A549 (cell line): Measurements from ENCODE around the gene NTN1.

Experiments
- CEBPB ChIP-seq, 2 experiments: fragments of >200 bp in 1 of 2; sonication (Bioruptor Twin) in 1 of 2; formaldehyde crosslinking in 1 of 2; IDR thresholded peaks; 2 replicates each; pipeline ENCODE4 v1.6.1; 2012 to 2016
- HDAC2 ChIP-seq: fragments of 200-600 bp; sonication (generic); IDR thresholded peaks from 2 replicates; pipeline ENCODE4 v1.6.1; 2016
- JUN ChIP-seq, 2 experiments: fragments of >200 bp; sonication (Bioruptor Twin); formaldehyde crosslinking; IDR thresholded peaks; 2 replicates in 1 of 2; 3 replicates in 1 of 2; pipeline ENCODE4 v1.6.1; 2016 to 2017
- JUNB ChIP-seq: fragments of >200 bp; sonication (Bioruptor Twin); formaldehyde crosslinking; IDR thresholded peaks from 2 replicates; pipeline ENCODE4 v1.6.1; 2016
- KDM5A ChIP-seq: fragments of 200-600 bp; sonication (generic); IDR thresholded peaks from 2 replicates; pipeline ENCODE4 v1.6.1; 2016; ENCODE audit warnings: antibody characterized with exemption, mild to moderate bottlenecking
- MAFK ChIP-seq: fragments of 450-650 bp; IDR thresholded peaks from 2 replicates; pipeline ENCODE4 v1.6.1; 2014; ENCODE audit not compliant: partially characterized antibody
- RAD21 ChIP-seq, 2 experiments: fragments of >200 bp in 1 of 2; sonication (Bioruptor Twin) in 1 of 2; formaldehyde crosslinking in 1 of 2; IDR thresholded peaks in 1 of 2; conservative IDR thresholded peaks in 1 of 2; 2 replicates in 1 of 2; 3 replicates in 1 of 2; pipeline ENCODE4 v1.6.1; 2012 to 2018; ENCODE audit warnings: inconsistent platforms in 1 of 2
- ZNF302 ChIP-seq: fragments of 250-450 bp; sonication (Bioruptor Pico); IDR thresholded peaks from 2 replicates; pipeline ENCODE4 v1.9.0; 2021; ENCODE audit warnings: inconsistent platforms, mild to moderate bottlenecking, moderate library complexity
- TF ChIP-seq, protein P1 (sequence below): IDR thresholded peaks from 2 replicates; pipeline ENCODE4 v1.6.1; 2012
- TF ChIP-seq, protein P2 (sequence below): fragments of 250-450 bp; sonication (Bioruptor Pico); IDR thresholded peaks from 2 replicates; pipeline ENCODE4 v1.5.0; 2021; ENCODE audit warnings: mild to moderate bottlenecking, moderate library complexity, borderline replicate concordance
- TF ChIP-seq, protein P3 (sequence below): fragments of >200 bp; sonication (Bioruptor Twin); formaldehyde crosslinking; IDR thresholded peaks from 3 replicates; pipeline ENCODE4 v1.5.1; 2016
- TF ChIP-seq, protein P4 (sequence below): fragments of 450-650 bp; IDR thresholded peaks from 2 replicates; pipeline ENCODE4 v1.6.1; 2014; ENCODE audit warnings: antibody characterized with exemption
- TF ChIP-seq, protein P5 (sequence below): fragments of 200-600 bp; sonication (generic); IDR thresholded peaks from 2 replicates; pipeline ENCODE4 v1.6.1; 2016; ENCODE audit warnings: antibody characterized with exemption, mild to moderate bottlenecking, moderate library complexity

DNA sequence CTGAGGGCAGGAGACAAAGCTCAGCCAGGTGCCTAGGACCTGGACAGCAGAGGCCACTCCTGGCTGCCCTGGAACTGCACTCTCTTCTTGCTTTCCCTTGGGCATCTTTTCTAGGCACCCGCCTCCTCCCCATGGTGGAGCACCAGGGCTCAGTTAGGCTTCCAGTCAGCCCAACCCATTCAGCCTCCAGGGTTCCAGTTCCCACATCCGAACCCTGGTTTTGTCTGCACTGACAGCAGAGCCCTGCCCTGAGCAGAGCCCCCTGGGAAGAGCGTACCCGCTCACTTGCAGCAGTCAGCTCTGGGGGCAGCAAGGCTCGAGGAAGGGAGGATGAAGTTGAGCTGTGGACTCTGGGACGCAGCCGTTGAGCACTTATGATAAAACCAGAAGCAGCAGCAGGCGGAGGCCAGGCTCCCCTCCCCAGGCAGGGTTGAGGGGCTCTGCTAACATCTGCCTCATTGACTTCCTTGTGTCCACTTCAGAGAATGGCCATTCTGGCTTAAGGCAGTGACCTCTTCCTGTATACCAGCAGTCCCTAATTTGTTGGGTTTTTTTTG, 213.2 kb downstream of the NTN1 start:
- TF ChIP-seq, protein P1, sequence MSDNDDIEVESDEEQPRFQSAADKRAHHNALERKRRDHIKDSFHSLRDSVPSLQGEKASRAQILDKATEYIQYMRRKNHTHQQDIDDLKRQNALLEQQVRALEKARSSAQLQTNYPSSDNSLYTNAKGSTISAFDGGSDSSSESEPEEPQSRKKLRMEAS = no peak
- TF ChIP-seq RAD21 (conservative IDR thresholded peaks at IDR 0.05 in 1 of 2, IDR thresholded peaks at IDR 0.05 in 1 of 2) = no peak
- TF ChIP-seq, protein P2, sequence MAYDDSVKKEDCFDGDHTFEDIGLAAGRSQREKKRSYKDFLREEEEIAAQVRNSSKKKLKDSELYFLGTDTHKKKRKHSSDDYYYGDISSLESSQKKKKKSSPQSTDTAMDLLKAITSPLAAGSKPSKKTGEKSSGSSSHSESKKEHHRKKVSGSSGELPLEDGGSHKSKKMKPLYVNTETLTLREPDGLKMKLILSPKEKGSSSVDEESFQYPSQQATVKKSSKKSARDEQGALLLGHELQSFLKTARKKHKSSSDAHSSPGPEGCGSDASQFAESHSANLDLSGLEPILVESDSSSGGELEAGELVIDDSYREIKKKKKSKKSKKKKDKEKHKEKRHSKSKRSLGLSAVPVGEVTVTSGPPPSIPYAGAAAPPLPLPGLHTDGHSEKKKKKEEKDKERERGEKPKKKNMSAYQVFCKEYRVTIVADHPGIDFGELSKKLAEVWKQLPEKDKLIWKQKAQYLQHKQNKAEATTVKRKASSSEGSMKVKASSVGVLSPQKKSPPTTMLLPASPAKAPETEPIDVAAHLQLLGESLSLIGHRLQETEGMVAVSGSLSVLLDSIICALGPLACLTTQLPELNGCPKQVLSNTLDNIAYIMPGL (CRISPR knock-in tag) = no peak
- no peak for TF ChIP-seq ZNF302
- TF ChIP-seq JUN (IDR thresholded peaks at IDR 0.05) = no peak
- TF ChIP-seq, protein P3, sequence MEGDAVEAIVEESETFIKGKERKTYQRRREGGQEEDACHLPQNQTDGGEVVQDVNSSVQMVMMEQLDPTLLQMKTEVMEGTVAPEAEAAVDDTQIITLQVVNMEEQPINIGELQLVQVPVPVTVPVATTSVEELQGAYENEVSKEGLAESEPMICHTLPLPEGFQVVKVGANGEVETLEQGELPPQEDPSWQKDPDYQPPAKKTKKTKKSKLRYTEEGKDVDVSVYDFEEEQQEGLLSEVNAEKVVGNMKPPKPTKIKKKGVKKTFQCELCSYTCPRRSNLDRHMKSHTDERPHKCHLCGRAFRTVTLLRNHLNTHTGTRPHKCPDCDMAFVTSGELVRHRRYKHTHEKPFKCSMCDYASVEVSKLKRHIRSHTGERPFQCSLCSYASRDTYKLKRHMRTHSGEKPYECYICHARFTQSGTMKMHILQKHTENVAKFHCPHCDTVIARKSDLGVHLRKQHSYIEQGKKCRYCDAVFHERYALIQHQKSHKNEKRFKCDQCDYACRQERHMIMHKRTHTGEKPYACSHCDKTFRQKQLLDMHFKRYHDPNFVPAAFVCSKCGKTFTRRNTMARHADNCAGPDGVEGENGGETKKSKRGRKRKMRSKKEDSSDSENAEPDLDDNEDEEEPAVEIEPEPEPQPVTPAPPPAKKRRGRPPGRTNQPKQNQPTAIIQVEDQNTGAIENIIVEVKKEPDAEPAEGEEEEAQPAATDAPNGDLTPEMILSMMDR = no peak
- no peak for TF ChIP-seq JUNB
- TF ChIP-seq HDAC2 = no peak
- TF ChIP-seq KDM5A = no peak
- TF ChIP-seq, protein P4, sequence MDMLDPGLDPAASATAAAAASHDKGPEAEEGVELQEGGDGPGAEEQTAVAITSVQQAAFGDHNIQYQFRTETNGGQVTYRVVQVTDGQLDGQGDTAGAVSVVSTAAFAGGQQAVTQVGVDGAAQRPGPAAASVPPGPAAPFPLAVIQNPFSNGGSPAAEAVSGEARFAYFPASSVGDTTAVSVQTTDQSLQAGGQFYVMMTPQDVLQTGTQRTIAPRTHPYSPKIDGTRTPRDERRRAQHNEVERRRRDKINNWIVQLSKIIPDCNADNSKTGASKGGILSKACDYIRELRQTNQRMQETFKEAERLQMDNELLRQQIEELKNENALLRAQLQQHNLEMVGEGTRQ = no peak
- TF ChIP-seq MAFK = no peak
- TF ChIP-seq, protein P5, sequence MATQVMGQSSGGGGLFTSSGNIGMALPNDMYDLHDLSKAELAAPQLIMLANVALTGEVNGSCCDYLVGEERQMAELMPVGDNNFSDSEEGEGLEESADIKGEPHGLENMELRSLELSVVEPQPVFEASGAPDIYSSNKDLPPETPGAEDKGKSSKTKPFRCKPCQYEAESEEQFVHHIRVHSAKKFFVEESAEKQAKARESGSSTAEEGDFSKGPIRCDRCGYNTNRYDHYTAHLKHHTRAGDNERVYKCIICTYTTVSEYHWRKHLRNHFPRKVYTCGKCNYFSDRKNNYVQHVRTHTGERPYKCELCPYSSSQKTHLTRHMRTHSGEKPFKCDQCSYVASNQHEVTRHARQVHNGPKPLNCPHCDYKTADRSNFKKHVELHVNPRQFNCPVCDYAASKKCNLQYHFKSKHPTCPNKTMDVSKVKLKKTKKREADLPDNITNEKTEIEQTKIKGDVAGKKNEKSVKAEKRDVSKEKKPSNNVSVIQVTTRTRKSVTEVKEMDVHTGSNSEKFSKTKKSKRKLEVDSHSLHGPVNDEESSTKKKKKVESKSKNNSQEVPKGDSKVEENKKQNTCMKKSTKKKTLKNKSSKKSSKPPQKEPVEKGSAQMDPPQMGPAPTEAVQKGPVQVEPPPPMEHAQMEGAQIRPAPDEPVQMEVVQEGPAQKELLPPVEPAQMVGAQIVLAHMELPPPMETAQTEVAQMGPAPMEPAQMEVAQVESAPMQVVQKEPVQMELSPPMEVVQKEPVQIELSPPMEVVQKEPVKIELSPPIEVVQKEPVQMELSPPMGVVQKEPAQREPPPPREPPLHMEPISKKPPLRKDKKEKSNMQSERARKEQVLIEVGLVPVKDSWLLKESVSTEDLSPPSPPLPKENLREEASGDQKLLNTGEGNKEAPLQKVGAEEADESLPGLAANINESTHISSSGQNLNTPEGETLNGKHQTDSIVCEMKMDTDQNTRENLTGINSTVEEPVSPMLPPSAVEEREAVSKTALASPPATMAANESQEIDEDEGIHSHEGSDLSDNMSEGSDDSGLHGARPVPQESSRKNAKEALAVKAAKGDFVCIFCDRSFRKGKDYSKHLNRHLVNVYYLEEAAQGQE = no peak
- TF ChIP-seq CEBPB (IDR thresholded peaks at IDR 0.05) = no peak
